Hindlimb muscle (tissue), 1 donor: ENCODE results near the gene SMG6. TPM values are rescaled to one million over a fixed set of nuclear protein-coding genes. Genes with fewer than 3 reads are reported as not detected.
"Not testable (repeated sequence)": the region's sequence is repeated elsewhere in the genome, so short reads cannot be mapped to it uniquely, and the experiment has no call there.

Experiments
- DNase-seq: peaks from one replicate; pipeline ENCODE4 v3.0.0-alpha.2; 2013
- polyA plus RNA-seq: library from polyadenylated mRNA; unstranded; fragments of 120-200 nt; gene quantifications from one replicate; pipeline ENCODE4 v1.2.1, GENCODE V29; 2013; ENCODE audit not compliant: insufficient read length

The SMG6 gene
- polyA plus RNA-seq, 1 donor, result 21.0 TPM

- DNase-seq, result no peak
Observed at GRCh38 chr17:2024572-2025219, 278.9 kb downstream of the SMG6 start.

GRCh38 chr17:2023692-2024571 is 279.7 kb downstream of the SMG6 start:
- DNase-seq, result no peak

GRCh38 chr17:2023256-2023655 is 280.3 kb downstream of the SMG6 start:
- no peak for DNase-seq

- no peak for DNase-seq
Observed at GRCh38 chr17:2022647-2023240, 280.8 kb downstream of the SMG6 start.

GRCh38 chr17:2020721-2021120 is 282.9 kb downstream of the SMG6 start:
- no peak for DNase-seq

GRCh38 chr17:2019723-2020122 is 283.9 kb downstream of the SMG6 start:
- DNase-seq, result no peak

GRCh38 chr17:2018716-2019510 is 284.7 kb downstream of the SMG6 start:
- DNase-seq, result no peak

GRCh38 chr17:2017274-2017941 is 286.2 kb downstream of the SMG6 start:
- DNase-seq, result no peak

GRCh38 chr17:2016494-2016893 is 287.1 kb downstream of the SMG6 start:
- DNase-seq, result no peak

- DNase-seq, result no peak
Observed at GRCh38 chr17:2015314-2015713, 288.3 kb downstream of the SMG6 start.

GRCh38 chr17:2013994-2014317 is 289.6 kb downstream of the SMG6 start:
- DNase-seq, result no peak

GRCh38 chr17:2013220-2013993 is 290.2 kb downstream of the SMG6 start:
- not testable (repeated sequence) for DNase-seq

GRCh38 chr17:2012499-2012898 is 291.1 kb downstream of the SMG6 start:
- no peak for DNase-seq

- no peak for DNase-seq
Observed at GRCh38 chr17:2011411-2012371, 291.9 kb downstream of the SMG6 start.

Other genes starting within 250 kb of the SMG6 start
- gene HIC1, start 248.7 kb downstream of the SMG6 start, polyA plus RNA-seq, result 33.7 TPM
- gene SRR, start 165 bp upstream of the SMG6 start, polyA plus RNA-seq, result 18.3 TPM
- gene TSR1, start 32.7 kb upstream of the SMG6 start, polyA plus RNA-seq, result 38.2 TPM
- gene SGSM2, start 33.7 kb upstream of the SMG6 start, polyA plus RNA-seq, result 53.5 TPM
- gene MNT, start 97.3 kb upstream of the SMG6 start, polyA plus RNA-seq, result 20.3 TPM
- 23.9 TPM for gene METTL16, start 208.1 kb upstream of the SMG6 start, polyA plus RNA-seq